Left forelimb (tissue), 1 donor: ENCODE measurements around the gene PBX4.
A peak's percentile ranks its signal among the peaks of the same experiment; 100 is the strongest.
"Not testable (repeated sequence)": the region's sequence is repeated elsewhere in the genome, so short reads cannot be mapped to it uniquely, and the experiment has no call there.

ENCODE experiments used
- DNase-seq: peaks from one replicate; pipeline ENCODE4 v3.0.0-alpha.2; 2018; ENCODE audit warnings: low spot score

The PBX4 gene

GRCh38 chr19:19618219-19619051 lies at the start of gene PBX4:
Gene PBX4, minus strand, starts transcription at chr19:19618687. Its CDS starts 58 bp downstream, at chr19:19618629.
- peak; percentile 96 for DNase-seq

DNA sequence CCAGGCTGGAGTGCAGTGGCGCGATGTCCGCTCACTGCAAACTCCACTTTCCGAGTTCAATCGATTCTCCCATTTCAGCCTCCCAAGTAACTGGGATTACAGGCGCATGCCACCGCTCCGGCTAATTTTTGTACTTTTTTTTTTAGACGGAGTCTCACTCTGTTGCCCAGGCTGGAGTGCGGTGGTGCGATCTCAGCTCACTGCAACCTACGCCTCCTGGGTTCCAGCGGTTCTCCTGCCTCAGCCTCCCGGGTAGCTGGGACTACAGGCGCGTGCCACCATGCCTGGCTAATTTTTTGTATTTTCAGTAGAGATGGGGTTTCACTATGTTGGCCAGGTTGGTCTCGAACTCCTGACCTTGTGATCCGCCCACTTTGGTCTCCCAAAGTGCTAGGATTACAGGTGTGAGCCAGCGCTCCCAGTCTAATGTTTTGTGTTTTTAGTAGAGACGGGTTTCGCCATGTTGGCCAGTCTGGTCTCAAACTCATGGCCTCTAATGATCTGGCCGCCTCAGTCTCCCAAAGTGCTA lies 47.0 kb upstream of the PBX4 start:
- DNase-seq, result not testable (repeated sequence)

GRCh38 chr19:19663256-19664120 lies 45.0 kb upstream of the PBX4 start, which contains the start of gene ATP13A1:
Gene ATP13A1, minus strand, starts transcription at chr19:19663676. Its CDS starts 10 bp downstream, at chr19:19663666.
- DNase-seq, result peak; percentile 97

DNA sequence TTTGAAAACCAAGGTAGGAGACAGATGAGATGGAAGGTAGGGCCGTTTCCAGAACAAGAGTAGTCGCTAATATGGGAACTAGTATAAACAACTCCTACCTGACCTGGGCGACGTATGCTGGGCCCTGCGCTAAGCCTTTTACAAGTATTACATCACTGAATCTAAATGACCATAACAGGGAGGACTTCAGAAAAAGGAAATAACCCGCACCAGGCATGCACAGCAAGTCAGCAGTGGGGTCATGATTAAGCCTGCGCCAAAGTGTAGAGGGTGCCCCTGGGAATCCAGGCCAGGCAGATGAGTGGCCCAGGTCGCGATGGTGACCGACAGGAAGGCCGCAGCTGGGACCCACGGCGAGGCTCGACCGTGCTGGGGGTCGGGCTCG lies 44.4 kb upstream of the PBX4 start:
- DNase-seq, result no peak

DNA sequence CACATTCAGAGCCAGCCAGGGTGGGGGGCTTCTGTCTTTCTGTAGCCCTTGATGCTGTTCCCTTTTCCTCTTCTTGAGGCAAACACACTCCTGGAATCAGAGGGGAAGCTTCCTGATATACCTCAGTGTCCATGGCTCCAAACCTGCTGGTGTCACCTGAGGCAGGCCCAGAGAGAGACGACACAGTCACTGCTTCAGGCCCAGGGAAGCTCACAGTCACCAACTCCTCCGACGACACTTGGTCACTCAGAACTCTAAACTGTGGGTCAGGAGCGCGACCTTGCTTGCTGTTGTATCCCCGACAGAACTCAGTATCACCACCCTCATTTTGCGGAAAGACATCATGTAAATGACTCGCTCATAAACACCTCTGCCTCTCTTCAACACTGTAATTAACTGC lies 43.9 kb upstream of the PBX4 start:
- no peak for DNase-seq

- no peak for DNase-seq
Measured at GRCh38 chr19:19661675-19662251, 43.3 kb upstream of the PBX4 start.

DNA sequence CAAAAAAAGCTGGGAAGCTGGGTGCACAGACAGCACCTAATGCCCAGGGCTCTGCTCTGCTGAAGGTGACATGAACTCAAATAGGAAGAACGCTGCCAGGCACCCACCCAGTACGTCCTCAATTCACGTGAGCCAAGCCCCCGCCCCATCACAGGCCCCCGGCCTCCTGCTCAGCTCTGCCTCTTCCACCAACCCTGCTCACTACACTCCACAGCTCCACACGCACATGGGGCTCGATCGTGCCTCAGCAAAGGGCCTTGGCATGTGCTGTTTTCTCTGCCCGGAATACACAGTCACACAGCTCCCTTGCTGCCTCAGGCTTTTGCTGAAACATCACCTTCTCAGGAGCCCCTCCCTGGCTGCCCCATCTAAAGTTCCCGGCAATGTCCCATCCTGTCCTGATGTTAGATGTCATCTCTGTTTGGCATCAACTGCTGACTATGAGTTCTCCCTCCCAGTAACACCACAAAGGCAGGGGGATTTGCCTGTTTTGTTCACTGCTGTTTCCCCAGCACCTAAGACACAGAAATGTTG lies 42.7 kb upstream of the PBX4 start:
- DNase-seq, result no peak

- no peak for DNase-seq
Measured at GRCh38 chr19:19659646-19660245, 41.3 kb upstream of the PBX4 start.

DNA sequence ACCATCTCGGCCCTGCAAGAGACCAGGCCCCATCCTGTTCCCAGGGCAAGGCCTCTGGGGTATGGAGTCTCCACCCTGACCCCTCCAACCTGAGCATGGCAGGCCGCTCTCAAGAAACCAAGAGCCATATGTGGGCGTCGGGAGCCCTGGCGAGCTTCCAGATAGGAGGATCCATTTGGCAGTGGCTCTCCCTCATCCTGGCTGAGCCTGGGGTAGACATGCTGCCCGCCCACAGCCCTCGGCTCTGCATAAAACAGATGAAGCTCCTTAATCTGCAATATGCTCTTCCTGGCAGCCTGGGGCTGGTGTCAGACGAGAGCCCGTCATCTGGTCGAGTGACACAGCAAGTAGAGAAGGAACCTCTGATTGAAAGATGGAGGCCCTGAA lies 38.9 kb upstream of the PBX4 start:
- no peak for DNase-seq

DNA sequence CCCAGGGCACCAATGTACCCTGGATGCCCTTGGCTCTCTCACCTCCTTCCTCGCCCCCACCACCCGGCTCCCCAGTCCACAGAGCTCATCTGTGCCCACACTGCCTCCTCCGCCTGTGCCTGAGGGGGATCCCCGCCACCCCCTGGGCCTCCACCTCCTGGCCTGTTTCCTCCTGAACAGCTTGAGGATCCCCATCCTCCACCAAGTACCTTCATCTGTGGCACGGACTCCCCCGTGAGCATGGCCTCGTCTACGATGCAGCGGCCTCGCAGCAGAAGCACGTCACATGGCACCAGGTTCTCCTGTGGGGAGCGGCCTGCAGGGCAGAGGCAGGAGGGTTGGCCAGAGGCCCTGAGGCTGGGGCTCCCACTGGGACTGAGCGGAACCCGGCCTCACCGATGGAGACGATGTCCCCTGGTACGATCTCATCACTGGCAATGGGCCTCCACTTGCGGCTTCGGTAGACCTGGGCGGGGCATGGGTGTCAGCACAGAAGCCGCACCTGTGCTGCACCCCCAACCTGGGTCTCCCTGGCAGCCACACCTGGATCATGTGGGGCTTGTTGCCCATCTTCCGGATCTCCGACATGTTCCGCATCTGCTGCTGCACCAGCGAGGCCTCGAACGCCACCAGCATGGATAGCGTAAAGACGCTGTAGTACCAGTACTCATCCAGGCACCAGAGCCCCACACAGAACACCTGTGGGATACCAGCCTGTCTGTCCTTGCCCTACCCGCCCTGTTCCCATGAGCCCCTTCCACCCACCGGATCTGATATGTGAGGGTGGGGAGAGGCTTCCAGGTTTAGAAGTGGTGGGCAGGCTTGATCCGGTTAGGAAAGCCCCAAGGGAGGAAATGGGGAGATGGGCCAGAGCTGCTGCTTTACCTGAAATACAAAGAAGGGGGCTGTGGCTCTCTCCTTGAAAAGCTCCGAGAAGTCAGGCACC lies 38.2 kb upstream of the PBX4 start:
- DNase-seq, result peak; percentile 62

DNA sequence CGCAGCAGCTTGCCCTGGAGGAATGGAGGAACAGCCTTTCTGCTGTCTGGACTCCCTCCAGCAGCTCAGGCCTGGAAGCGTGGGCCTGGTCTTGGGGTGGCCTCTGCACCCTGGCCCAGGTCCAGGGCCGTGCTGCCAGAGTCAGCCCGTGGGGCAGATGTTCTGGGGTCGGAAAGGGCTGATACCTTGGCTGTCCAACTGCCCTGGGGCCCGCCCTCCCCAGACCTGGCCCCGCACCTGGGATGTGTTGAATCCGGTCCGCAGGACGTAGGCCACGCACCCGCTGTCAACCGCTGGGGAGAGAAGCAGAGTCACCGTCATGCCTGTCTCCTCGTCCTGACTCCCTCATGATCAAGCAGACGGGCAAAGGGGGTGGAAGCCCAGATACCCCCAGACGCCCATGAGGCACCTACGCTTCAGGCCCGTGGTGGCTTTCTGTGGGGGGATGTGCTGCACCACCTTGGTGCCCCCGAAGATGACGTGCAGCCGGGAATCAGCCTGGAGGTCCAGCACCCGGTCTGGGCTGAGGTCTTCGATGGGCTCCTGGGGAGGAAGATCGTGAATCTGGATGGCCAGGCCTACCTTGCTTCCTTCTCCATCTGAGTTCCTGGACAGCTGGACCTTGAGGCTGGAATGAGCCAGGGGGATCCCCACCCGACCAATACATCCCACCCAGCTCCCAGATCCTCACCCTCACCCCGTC lies 37.3 kb upstream of the PBX4 start:
- DNase-seq, result no peak

DNA sequence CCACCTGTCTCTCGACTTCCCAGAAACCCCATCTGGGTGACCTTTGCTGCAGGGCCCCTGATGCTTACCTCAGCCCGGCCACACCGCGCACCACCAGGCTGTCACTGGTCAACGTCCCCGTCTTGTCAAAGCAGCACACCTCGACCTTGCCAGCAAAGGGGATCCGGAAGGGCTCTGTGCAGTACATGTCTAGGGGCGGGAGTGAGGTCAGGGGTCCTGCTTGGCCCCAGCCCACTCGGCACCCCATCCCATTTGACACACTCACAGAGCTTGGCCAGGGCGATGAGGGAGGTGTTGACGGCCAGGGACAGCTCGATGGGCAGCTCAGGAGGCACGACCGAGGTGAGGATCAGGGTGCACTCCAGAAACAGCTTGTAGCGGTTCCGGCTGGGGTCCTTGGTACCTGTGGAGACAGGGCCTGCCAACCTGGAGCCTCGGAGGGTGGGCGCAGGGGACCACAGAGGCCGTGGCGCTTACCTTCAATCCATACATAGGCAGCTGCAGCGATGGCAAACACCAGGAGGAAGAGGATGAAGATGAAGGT lies 36.6 kb upstream of the PBX4 start:
- DNase-seq, result no peak

DNA sequence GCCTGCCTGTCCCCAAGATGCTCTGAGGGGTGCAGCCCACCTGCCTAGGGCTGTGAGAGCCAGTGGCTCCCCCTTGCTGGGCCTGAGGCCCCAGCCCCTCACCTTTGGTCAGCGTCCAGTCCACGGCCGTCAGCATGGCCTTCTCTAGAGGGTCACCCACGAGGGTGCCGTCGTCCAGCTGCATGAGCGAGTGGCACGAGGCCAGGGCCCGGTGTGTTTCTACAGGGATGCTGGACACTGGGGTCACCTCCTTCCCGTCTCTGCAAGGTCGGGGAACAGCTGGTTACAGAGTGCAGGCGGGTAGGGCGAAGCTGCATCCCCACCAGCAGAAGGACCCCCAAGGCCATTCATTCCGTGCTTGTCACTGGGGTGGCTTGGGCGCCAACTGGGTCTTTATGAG lies 36.0 kb upstream of the PBX4 start:
- no peak for DNase-seq

DNA sequence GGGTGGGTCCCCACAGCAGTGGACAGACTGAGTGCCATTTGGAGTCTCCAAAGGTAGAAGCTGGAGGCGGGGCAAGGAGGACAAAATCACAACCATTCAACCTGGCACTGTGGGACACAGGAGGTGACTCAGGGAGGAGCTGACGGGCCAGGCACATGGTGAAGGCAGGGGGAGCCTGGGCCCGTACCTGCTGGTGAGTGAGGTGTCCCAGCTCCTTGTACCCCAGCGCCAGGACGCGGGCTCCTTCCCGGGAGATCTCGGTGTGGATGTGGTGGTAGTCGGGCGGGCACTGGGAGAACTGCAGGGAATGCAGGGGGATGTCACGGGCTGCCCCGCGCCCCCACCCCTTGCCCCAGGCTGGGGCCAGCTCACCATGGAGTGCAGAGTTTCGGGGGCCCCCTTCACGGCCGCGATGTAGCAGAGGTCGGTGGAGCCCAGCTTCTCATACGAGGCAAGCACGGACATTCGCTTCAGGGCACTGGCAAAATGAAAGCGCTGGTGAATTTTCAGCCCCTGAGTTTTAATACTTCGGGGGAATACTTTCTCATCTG lies 35.2 kb upstream of the PBX4 start:
- no peak for DNase-seq

GRCh38 chr19:19652482-19653295 lies 34.2 kb upstream of the PBX4 start:
- DNase-seq, result peak; percentile 65

DNA sequence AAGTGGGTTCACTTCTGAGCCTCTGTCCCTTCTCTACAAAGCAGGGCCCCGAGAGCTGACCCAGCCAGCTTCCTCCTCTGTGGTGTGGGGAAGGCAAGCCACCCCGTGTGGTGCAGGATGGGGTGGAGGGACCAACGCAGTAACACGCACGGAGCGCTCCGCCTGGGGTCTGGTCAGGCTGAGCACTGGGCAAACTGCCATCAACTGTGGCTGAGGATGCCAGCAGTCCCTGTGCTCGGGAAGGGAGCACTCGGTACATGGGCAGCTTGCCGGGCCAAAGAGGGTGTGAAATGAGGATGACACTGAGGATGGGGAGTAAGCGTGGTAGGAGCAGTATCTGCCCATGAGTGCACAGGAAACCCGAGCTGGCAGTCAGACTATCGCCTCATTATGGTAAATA lies 32.6 kb upstream of the PBX4 start:
- DNase-seq, result peak; percentile 64

DNA sequence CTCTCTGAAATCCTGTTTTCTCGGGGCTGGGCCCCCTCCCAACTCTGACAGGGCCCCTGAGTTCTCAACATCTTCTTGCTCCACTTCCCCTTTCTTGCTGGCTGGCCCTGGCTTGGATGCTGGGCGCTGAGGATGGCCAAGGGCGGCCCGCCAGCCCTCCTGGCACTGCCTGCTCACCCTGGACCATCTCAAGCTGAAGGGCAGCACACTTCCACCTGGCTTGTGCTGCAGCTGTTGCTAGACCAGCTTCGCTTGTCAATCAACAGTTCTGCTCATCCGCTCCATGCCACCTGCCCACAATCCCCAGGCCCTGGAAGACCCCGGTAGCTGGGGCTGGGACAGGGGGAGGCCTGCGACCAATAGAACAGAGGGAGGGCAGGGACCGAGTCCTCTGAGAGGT lies 31.8 kb upstream of the PBX4 start:
- no peak for DNase-seq

GRCh38 chr19:19649580-19649995 lies 31.1 kb upstream of the PBX4 start:
- DNase-seq, result no peak
